ENCODE data around the gene PSD4.
A peak's percentile ranks its signal among the peaks of the same experiment; 100 is the strongest.

PSD4 gene

DNA sequence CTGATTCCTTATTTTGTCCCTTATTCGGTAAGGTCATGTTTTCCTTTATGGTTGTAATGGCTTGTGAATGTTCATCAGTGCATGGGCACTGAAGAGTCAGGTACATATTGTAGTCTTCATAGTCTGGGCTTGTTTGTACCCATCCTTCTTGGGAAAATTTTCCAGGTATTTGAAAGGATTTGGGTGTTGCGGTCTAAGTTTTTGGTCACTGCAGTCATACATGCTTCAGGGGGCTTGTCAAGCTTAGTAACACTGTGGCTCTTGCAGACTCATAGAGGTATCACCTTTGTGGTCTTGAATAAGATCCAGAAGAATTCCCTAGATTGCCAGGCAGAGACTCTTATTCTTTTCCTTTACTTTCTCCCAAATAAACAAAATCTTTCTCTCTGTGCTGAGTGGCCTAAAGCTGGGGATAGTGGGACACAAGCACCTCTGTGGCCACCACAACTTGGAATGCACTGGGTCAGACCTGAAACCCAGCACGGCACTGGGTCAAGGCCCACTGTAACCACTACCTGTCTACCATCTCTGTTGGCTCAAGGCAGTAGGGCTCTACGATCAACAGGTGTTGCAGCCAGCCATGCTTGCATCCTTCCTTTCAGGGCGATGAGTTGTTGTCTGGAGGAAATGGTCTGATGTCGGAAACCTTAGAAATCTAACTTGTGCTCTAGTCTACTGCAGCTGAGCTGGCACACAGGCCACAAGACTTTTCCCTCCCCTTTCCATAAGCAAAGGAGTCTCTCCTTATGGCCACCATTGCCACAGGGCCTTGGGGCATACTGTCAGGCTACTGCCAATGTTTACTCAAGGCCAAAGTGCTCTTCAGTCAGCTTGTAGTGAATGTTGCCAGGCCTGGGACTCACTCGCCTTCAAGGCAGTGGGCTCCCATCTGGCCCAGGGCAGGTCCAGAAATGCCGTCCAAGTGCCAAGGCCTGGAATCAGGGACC, 24.9 kb upstream of the PSD4 start:
- H3K4me3 ChIP-seq (ENCODE audit: low read length), result no peak overlapping the region
- no peak for DNase-seq (ENCODE audit: low read depth)
- TF ChIP-seq, protein P1, sequence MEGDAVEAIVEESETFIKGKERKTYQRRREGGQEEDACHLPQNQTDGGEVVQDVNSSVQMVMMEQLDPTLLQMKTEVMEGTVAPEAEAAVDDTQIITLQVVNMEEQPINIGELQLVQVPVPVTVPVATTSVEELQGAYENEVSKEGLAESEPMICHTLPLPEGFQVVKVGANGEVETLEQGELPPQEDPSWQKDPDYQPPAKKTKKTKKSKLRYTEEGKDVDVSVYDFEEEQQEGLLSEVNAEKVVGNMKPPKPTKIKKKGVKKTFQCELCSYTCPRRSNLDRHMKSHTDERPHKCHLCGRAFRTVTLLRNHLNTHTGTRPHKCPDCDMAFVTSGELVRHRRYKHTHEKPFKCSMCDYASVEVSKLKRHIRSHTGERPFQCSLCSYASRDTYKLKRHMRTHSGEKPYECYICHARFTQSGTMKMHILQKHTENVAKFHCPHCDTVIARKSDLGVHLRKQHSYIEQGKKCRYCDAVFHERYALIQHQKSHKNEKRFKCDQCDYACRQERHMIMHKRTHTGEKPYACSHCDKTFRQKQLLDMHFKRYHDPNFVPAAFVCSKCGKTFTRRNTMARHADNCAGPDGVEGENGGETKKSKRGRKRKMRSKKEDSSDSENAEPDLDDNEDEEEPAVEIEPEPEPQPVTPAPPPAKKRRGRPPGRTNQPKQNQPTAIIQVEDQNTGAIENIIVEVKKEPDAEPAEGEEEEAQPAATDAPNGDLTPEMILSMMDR (conservative IDR thresholded peaks at IDR 0.05; ENCODE audit: low read length), result no peak

DNA sequence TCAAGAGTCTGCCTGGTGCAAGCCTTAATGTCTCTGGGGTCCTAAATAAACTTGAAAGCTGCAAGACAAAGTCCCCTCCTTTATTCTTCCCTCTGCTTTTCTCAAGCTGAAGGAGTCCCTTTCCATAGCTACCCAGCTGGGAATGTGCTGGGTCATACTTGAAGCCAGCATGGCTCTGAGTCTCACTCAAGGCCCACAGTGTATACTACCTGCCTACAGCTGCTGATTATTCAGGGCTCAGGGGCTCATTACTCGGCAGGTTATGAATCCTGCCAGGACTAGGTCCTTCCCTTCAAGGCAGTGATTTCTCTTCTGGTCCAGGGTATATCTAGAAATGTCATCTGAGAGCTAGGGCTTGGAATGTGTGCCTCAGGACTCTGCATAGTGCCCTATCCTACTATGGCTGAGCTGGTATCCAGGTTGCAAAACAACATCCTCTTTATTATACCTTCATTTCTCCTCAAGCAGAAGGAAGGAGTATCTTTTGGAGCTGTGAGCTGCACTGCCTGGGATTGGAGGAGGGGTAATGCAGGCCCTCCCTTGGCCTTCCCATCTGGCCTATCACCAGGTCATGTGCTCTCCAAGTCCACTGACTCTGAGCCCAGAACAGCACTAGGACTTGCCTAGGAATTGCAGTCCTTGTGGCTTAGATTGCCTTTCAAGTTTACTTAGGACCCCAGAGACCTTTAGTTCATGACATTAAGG, 24.1 kb upstream of the PSD4 start:
- TF ChIP-seq, protein P1 (conservative IDR thresholded peaks at IDR 0.05; ENCODE audit: low read length), result no peak
- DNase-seq (ENCODE audit: low read depth), result no peak
- H3K4me3 ChIP-seq (ENCODE audit: low read length), result no peak overlapping the region

DNA sequence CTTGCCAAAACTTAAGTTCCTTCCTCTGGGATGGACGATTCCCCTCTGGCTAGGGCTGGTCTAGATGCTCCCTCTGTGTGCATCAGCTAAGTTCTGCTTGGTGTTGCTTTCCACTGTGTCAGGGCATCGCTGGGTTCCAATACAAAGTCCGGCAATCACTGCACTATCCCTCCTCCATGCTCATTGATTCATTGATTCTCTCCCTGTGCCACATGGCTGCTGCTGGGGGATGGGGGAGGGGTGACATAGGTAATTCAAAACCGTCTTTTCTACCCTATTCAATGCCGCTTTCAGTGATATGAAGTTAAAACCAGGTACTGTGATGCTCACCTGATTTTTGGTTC, 23.5 kb upstream of the PSD4 start:
- TF ChIP-seq, protein P1 (conservative IDR thresholded peaks at IDR 0.05; ENCODE audit: low read length), result no peak
- DNase-seq (ENCODE audit: low read depth), result no peak
- no peak overlapping the region for H3K4me3 ChIP-seq (ENCODE audit: low read length)

DNA sequence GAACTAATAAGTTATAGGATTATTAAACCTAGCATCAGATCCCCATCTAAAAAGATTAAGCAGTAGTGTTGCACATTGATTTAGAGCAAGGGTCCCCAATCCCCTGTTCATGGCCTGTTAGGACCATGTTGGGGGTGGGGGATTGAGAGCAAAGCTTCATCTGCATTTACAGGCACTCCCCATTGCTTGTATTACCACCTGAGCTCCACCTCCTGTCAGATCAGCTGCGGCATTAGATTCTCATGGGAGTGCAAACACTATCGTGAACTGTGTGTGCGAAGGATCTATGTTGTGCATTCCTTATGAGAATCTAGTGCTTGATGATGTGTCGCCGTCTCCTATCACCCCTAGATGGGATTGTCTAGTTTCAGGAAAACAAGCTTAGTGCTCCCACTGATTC, 18.4 kb upstream of the PSD4 start:
- H3K4me3 ChIP-seq (ENCODE audit: low read length), result no peak overlapping the region
- TF ChIP-seq, protein P1 (conservative IDR thresholded peaks at IDR 0.05; ENCODE audit: low read length), result no peak
- no peak for DNase-seq (ENCODE audit: low read depth)

- TF ChIP-seq, protein P1 (conservative IDR thresholded peaks at IDR 0.05; ENCODE audit: low read length), result no peak
- DNase-seq (ENCODE audit: low read depth), result no peak
- peak overlapping the region; percentile 40 for H3K4me3 ChIP-seq (ENCODE audit: low read length)
Measured at GRCh38 chr2:113156278-113157117, 17.3 kb upstream of the PSD4 start.

DNA sequence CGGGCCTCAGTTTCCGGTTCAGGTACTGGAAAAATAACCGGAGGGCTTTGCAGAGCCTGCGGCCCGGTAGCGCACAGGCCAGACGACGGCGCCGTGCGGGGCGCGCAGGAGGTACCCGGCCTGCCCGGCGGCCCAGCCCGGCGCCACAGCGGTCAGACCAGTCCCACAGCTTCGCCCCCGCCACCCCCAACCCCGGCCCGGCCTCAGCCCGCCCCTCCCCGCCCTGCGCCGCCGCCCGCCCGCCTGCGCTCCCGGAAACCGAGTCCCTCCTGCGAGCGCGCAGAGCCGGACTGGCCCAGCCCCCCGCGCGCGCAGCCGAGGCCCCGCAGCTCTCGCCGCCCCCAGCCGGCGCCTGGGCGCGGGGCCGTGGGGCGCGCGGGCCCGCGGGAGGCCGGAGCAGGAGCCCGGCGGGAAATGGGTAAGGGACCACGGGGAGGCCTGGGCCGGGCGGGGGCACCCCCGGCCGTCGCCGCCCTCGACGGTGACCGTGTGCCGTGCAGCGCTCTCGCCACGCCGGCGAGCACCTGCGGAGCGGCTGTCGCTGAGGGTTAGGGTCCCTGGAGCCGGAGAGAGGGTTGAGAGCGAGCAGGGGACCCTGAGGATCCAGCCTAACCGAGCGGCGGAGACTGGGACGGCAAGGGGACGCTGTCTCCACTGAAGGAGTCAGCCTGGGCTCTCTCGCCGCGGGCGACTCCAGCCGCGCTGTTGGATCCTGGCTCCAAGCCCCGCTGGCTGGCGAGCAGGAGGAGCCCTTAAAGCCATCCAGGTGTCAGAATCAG, 16.5 kb upstream of the PSD4 start:
- H3K4me3 ChIP-seq (ENCODE audit: low read length), result peak overlapping the region; percentile 61
- DNase-seq (ENCODE audit: low read depth), result no peak
- TF ChIP-seq, protein P1 (conservative IDR thresholded peaks at IDR 0.05; ENCODE audit: low read length), result no peak

Data from AG10803 (cell line).